Endothelial cell of umbilical vein (primary cell): ENCODE data around the gene CACNA1B. TPM values are rescaled to one million over a fixed set of nuclear protein-coding genes. Genes with fewer than 3 reads are reported as not detected.

ENCODE experiments used
- BruUV-seq: library from RNA; stranded (reverse); fragments of 400-500 nt; replicated peaks from 2 replicates; lab custom pipeline; 2021; lab: Mats Ljungman, UMichigan
- CTCF ChIA-PET: fragments of 300-600, 350-600 bp; sonication (Branson Sonifier 250); formaldehyde crosslinking; loops from one replicate; lab custom pipeline; 2021; ENCODE audit warnings: antibody characterized with exemption, inconsistent platforms; lab: Charles Lee
- POLR2A ChIA-PET: fragments of 300-600, 350-600 bp; sonication (Branson Sonifier 250); formaldehyde crosslinking; loops from one replicate; lab custom pipeline; 2021; ENCODE audit warnings: antibody characterized with exemption, inconsistent platforms; lab: Charles Lee
- DNase-seq: peaks from one replicate; pipeline ENCODE4 v3.0.0-alpha.2; 2011; ENCODE audit warnings: low read depth, low spot score
- FAIRE-seq: peaks from 2 replicates; lab custom pipeline; 2011; peaks lifted over from hg19 to GRCh38; lab: Jason Lieb, UNC
- H2AFZ ChIP-seq: 2 replicates; pipeline ENCODE4 v1.6.0; 2012; ENCODE audit warnings: low read depth, low read length, control low read depth, inconsistent platforms
- H3K27ac ChIP-seq: 2 replicates; pipeline ENCODE4 v1.5.1; 2011; ENCODE audit warnings: low read depth, mild to moderate bottlenecking, control low read depth, low read length, moderate library complexity; ENCODE audit not compliant: insufficient read depth
- H3K27me3 ChIP-seq, 2 experiments: 2 replicates each; pipeline versions ENCODE4 v1.6.0 to v1.6.1; 2011; ENCODE audit warnings: low read length in 2 of 2, mixed read lengths in 1 of 2; ENCODE audit not compliant: control insufficient read depth in 2 of 2, insufficient read depth in 2 of 2
- H3K36me3 ChIP-seq, 2 experiments: 2 replicates in 1 of 2; 3 replicates in 1 of 2; pipeline ENCODE4 v1.5.1; 2011; ENCODE audit warnings: low read length in 2 of 2, mild to moderate bottlenecking in 1 of 2, moderate library complexity in 1 of 2; ENCODE audit not compliant: control insufficient read depth in 2 of 2, insufficient read depth in 2 of 2; ENCODE audit errors: extremely low read depth in 1 of 2
- H3K4me1 ChIP-seq: 3 replicates; pipeline ENCODE4 v1.5.1; 2011; ENCODE audit warnings: mild to moderate bottlenecking, low read length; ENCODE audit not compliant: control insufficient read depth, insufficient read depth; ENCODE audit errors: extremely low read depth
- H3K4me2 ChIP-seq: 2 replicates; pipeline ENCODE4 v1.6.1; 2011; ENCODE audit warnings: low read length, control low read depth, mixed read lengths; ENCODE audit not compliant: insufficient read depth
- H3K4me3 ChIP-seq, 3 experiments: fragments of 200-600 bp in 1 of 3; sonication (generic), shearing (Covaris generic) in 1 of 3; replicated peaks in 1 of 3; 2 replicates each; pipeline ENCODE4 v1.5.1; 2011 to 2016; ENCODE audit warnings: control low read depth in 3 of 3, low read length in 3 of 3, mild to moderate bottlenecking in 2 of 3, inconsistent platforms in 1 of 3, low read depth in 1 of 3, moderate library complexity in 1 of 3; ENCODE audit not compliant: insufficient read depth in 1 of 3
- H3K79me2 ChIP-seq: 2 replicates; pipeline ENCODE4 v1.6.0; 2012; ENCODE audit warnings: low read length, inconsistent platforms; ENCODE audit not compliant: control insufficient read depth, insufficient read depth
- H3K9ac ChIP-seq: replicated peaks from 2 replicates; pipeline ENCODE3; 2011; ENCODE audit warnings: low read length, control low read depth; ENCODE audit not compliant: insufficient read depth; ENCODE audit errors: extremely low read depth
- H3K9me1 ChIP-seq: replicated peaks from 3 replicates; pipeline ENCODE4 v1.6.0; 2011; ENCODE audit warnings: mild to moderate bottlenecking, low read length; ENCODE audit not compliant: control insufficient read depth, insufficient read depth; ENCODE audit errors: extremely low read depth
- H3K9me3 ChIP-seq: replicated peaks from 2 replicates; pipeline ENCODE4 v1.5.1; 2012; ENCODE audit warnings: low read length, inconsistent platforms; ENCODE audit not compliant: control insufficient read depth, insufficient read depth
- H4K20me1 ChIP-seq: replicated peaks from 2 replicates; pipeline ENCODE3; 2011; ENCODE audit warnings: mild to moderate bottlenecking, low read length; ENCODE audit not compliant: control insufficient read depth, insufficient read depth; ENCODE audit errors: extremely low read depth
- EZH2 ChIP-seq: IDR thresholded peaks from 2 replicates; pipeline ENCODE4 v1.6.1; 2012; ENCODE audit warnings: borderline replicate concordance, low read depth, mild to moderate bottlenecking, moderate library complexity, low read length, inconsistent platforms; ENCODE audit not compliant: severe bottlenecking
- FOS ChIP-seq: IDR thresholded peaks from 2 replicates; pipeline ENCODE4 v1.6.1; 2011; ENCODE audit warnings: mild to moderate bottlenecking, low read length, moderate library complexity, borderline replicate concordance; ENCODE audit not compliant: insufficient read depth
- GATA2 ChIP-seq: IDR thresholded peaks from 2 replicates; pipeline ENCODE4 v1.7.0; 2011; ENCODE audit warnings: low read depth, mild to moderate bottlenecking, moderate library complexity, mixed read lengths, low read length; ENCODE audit not compliant: insufficient read length, insufficient read depth
- JUN ChIP-seq: IDR thresholded peaks from 2 replicates; pipeline ENCODE4 v1.6.1; 2011; ENCODE audit warnings: borderline replicate concordance, low read depth; ENCODE audit not compliant: insufficient read length, insufficient read depth
- MYC ChIP-seq: IDR thresholded peaks from one replicate; pipeline ENCODE4 v1.6.1; 2011; ENCODE audit warnings: mild to moderate bottlenecking, low read depth, low read length
- POLR2A ChIP-seq: IDR thresholded peaks from 2 replicates; pipeline ENCODE4 v1.6.1; 2012; ENCODE audit warnings: low read depth, mild to moderate bottlenecking, control low read depth, low read length
- POLR2AphosphoS5 ChIP-seq: IDR thresholded peaks from 2 replicates; pipeline ENCODE4 v1.6.1; 2012; ENCODE audit warnings: low read depth, mild to moderate bottlenecking, control low read depth, low read length, moderate library complexity; ENCODE audit not compliant: insufficient read depth
- dilution Hi-C: fragments of 300-500 bp; cut with MboI; formaldehyde crosslinking; loops from one replicate; pipeline ENCODE4 v1.15.0; 2019; ENCODE audit warnings: low sequenced_read_pairs; ENCODE audit not compliant: extremely low pct_ligation_motif_present
- intact Hi-C: fragments of 100-400 bp; cut with micrococcal nuclease; formaldehyde crosslinking; loops from one replicate; pipeline ENCODE4 v1.10.0; 2022
- polyA plus RNA-seq, 4 experiments: library from polyadenylated mRNA; depleted of rRNA in 3 of 4; stranded (reverse) in 3 of 4; unstranded in 1 of 4; fragments of >200 nt; gene quantifications; 2 replicates each; pipeline versions ENCODE4 v1.2.1 to v1.2.3, GENCODE V29; 2011 to 2012; ENCODE audit warnings: missing spikeins in 1 of 4
- total RNA-seq: library from RNA; stranded (reverse); gene quantifications from 2 replicates; pipeline ENCODE4 v1.2.3, GENCODE V29; 2021
- TF ChIP-seq, protein P1 (sequence below), 2 donors: IDR thresholded peaks; 1 replicate in 1 of 2; 2 replicates in 1 of 2; pipeline ENCODE4 v1.5.1; 2011; ENCODE audit warnings: low read length in 2 of 2, mild to moderate bottlenecking in 2 of 2, moderate library complexity in 2 of 2, control low read depth in 1 of 2, inconsistent platforms in 1 of 2, low read depth in 1 of 2; ENCODE audit not compliant: insufficient read depth in 1 of 2; ENCODE audit errors: extremely low read depth in 1 of 2
- TF ChIP-seq, protein P2 (sequence below): IDR thresholded peaks from 2 replicates; pipeline ENCODE4 v1.6.1; 2011; ENCODE audit not compliant: insufficient read depth, insufficient read length

Gene CACNA1B
- total and polyA plus RNA-seq, 2 donors (not counting 3 experiments of a cell fraction or from before 2014, with no cell fraction given) = 0.11 to 0.41 TPM

DNA sequence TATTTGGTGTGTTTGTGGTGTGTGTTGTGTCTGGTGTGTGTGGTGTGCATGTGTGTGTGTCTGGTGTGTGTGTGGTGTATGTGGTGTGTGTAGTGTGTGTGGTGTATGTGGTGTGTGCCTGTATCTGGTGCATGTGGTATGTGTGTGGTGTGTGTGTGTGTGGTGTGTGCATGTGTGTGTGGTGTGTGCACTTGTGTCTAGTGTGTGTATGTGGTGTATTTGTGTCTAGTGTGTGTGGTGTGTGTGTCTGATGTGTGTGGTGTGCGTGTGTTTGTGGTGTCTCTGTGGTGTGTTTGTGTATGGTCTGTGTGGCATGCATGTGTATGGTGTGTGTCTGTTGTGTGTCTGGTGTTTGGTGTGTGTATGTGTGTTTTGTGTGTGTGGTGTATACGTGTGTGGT lies 71.1 kb downstream of the CACNA1B start:
- Histone ChIP-seq H3K4me2 (no peak overlapping the region), H2AFZ (no peak overlapping the region), H3K9me1 (no peaks in the 10 kb centered on the region), H3K27ac (no peak overlapping the region), H3K36me3 (no peaks in the 10 kb centered on the region), H3K4me1 (no peaks in the 10 kb centered on the region), H3K9me3 (no peaks in the 10 kb centered on the region), H4K20me1 (no peaks in the 10 kb centered on the region), H3K27me3 (no peaks in the 10 kb centered on the region), H3K4me3 (no peak overlapping the region), H3K9ac (no peak overlapping the region), H3K79me2 (no peaks in the 10 kb centered on the region)
- intact Hi-C loops (no loop called here), dilution Hi-C loops (no loop called here)
- ChIA-PET CTCF (no interaction called here), POLR2A (no interaction called here)
- no peak for TF ChIP-seq JUN
- TF ChIP-seq EZH2 = no peak
- no peak for TF ChIP-seq GATA2
- no peak for TF ChIP-seq POLR2A
- no peak for TF ChIP-seq FOS
- TF ChIP-seq, protein P1, sequence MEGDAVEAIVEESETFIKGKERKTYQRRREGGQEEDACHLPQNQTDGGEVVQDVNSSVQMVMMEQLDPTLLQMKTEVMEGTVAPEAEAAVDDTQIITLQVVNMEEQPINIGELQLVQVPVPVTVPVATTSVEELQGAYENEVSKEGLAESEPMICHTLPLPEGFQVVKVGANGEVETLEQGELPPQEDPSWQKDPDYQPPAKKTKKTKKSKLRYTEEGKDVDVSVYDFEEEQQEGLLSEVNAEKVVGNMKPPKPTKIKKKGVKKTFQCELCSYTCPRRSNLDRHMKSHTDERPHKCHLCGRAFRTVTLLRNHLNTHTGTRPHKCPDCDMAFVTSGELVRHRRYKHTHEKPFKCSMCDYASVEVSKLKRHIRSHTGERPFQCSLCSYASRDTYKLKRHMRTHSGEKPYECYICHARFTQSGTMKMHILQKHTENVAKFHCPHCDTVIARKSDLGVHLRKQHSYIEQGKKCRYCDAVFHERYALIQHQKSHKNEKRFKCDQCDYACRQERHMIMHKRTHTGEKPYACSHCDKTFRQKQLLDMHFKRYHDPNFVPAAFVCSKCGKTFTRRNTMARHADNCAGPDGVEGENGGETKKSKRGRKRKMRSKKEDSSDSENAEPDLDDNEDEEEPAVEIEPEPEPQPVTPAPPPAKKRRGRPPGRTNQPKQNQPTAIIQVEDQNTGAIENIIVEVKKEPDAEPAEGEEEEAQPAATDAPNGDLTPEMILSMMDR (IDR thresholded peaks at IDR 0.05; ENCODE audit: extremely low read depth in 1 of 2, insufficient read depth in 1 of 2, low read depth in 1 of 2, low read length in 2 of 2) = no peak
- TF ChIP-seq POLR2AphosphoS5 = no peak
- TF ChIP-seq, protein P2, sequence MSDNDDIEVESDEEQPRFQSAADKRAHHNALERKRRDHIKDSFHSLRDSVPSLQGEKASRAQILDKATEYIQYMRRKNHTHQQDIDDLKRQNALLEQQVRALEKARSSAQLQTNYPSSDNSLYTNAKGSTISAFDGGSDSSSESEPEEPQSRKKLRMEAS = no peak
- no peak for TF ChIP-seq MYC
- DNase-seq = no peak
- no TSS peak for BruUV-seq
- no peak for FAIRE-seq
